H1 (cell line): ENCODE data around the gene NIPAL3. TPM values are rescaled to one million over a fixed set of nuclear protein-coding genes. Genes with fewer than 3 reads are reported as not detected.

Experiments used
- EZH2 ChIP-seq: fragments of 200-600 bp; sonication (generic); IDR thresholded peaks from 2 replicates; pipeline ENCODE4 v1.7.1; 2012; ENCODE audit warnings: low read depth, mild to moderate bottlenecking, moderate library complexity, low read length, inconsistent platforms; ENCODE audit not compliant: severe bottlenecking
- SAP30 ChIP-seq: fragments of 300-600 bp; sonication (generic); IDR thresholded peaks from 2 replicates; pipeline ENCODE4 v1.7.1; 2012; ENCODE audit warnings: low read length, moderate library complexity, mild to moderate bottlenecking, inconsistent platforms; ENCODE audit not compliant: insufficient read depth, insufficient replicate concordance
- SIX5 ChIP-seq: IDR thresholded peaks from 2 replicates; pipeline ENCODE4 v1.6.1; 2011; ENCODE audit warnings: mild to moderate bottlenecking, low read depth, low read length
- YY1 ChIP-seq: IDR thresholded peaks from 2 replicates; pipeline ENCODE4 v1.6.1; 2011; ENCODE audit warnings: low read depth, mild to moderate bottlenecking, low read length
- polyA plus RNA-seq, 7 experiments: library from polyadenylated mRNA; depleted of rRNA in 3 of 7; stranded (reverse) in 5 of 7; unstranded in 2 of 7; fragments of >200 nt in 5 of 7; fragments of 200-250 nt in 2 of 7; gene quantifications; 1 replicate in 5 of 7; 2 replicates in 1 of 7; 4 replicates in 1 of 7; pipeline versions ENCODE4 v1.2.1 to v1.2.3, GENCODE V29; 2011 to 2013; ENCODE audit warnings: missing spikeins in 2 of 7, mixed read lengths in 2 of 7
- total RNA-seq: library from RNA; stranded (reverse); fragmentation: NEBNext Ultra II Directional; extraction: Animal tissue kit (Norgen Biotek cat#: 25700); gene quantifications from 2 replicates; pipeline ENCODE4 v1.2.1, GENCODE V29; 2021

Gene NIPAL3
- total and polyA plus RNA-seq, 2 of the 8 experiments (the other 6 are each of a cell fraction or from before 2014, with no cell fraction given): 8.8 to 11.0 TPM

DNA sequence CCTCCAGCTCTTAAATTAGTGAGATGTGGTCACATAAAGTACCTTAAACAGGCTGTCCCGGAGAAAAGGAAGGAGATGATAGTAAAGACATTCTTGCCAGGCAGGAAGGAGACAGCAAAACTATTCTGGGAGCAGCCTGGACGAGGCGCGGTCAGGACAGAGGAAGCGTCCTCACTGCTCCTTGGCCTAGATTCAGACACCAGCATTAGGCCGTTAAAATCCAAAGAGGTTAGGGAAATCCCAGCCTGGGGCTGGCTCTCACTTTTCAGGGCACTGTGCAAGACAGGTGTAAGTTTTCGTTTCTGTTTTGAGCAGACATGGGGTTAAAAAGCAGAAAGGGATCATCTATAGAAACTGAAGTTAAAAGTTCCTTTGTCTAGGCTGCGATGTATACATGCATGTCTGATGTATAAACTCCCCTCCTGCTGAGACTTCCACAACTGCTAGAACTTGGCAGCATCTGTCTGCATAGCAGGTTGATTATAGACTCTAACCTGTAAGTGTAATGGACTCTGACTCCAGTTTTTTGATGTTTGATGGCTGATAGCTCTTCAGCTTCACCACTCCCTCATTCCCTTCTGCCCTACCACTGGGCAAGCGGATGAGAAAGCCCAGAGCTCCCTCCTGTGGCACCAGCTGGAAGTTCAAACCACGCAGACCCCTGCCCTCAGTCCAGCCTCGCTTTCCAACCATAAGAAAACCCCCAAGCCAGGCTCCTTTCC is 23.6 kb upstream of the NIPAL3 start (continued):
- TF ChIP-seq SIX5 (0 out of 2 replicates have a peak, but pooled peaks have one; percentile 1), SAP30 (no peak), YY1 (peak; percentile 20; the same call in 1 of the 2 replicates), EZH2 (no peak)
